Measurements from ENCODE around the gene USP49.

USP49 gene

GRCh38 chr6:41914343-41914742, 19.2 kb upstream of the USP49 start:
- DNase-seq (ENCODE audit: low spot score): no peak
- peaks cover 25% of the 10 kb centered on the region for H3K36me3 Mint-ChIP-seq (ENCODE audit: low read depth)
- H3K9me3 Mint-ChIP-seq: no peaks in the 10 kb centered on the region
- H3K4me3 Mint-ChIP-seq: no peak overlapping the region
- H3K27me3 Mint-ChIP-seq (ENCODE audit: low read depth): no peaks in the 10 kb centered on the region
- peaks cover 20% of the 10 kb centered on the region for H3K4me1 Mint-ChIP-seq (ENCODE audit: low read depth)
- no peak overlapping the region for H3K27ac Mint-ChIP-seq

GRCh38 chr6:41909727-41910126, 14.6 kb upstream of the USP49 start:
- Mint-ChIP-seq H3K9me3 (no peaks in the 10 kb centered on the region), H3K4me3 (no peak overlapping the region), H3K4me1 (ENCODE audit: low read depth) (peaks cover 21% of the 10 kb centered on the region), H3K27me3 (ENCODE audit: low read depth) (no peaks in the 10 kb centered on the region), H3K36me3 (ENCODE audit: low read depth) (peaks cover 42% of the 10 kb centered on the region), H3K27ac (no peak overlapping the region)
- no peak for DNase-seq (ENCODE audit: low spot score)

- H3K27ac Mint-ChIP-seq: no peak overlapping the region
- no peaks in the 10 kb centered on the region for H3K9me3 Mint-ChIP-seq
- H3K27me3 Mint-ChIP-seq (ENCODE audit: low read depth): no peaks in the 10 kb centered on the region
- peaks cover 25% of the 10 kb centered on the region for H3K36me3 Mint-ChIP-seq (ENCODE audit: low read depth)
- peaks cover 14% of the 10 kb centered on the region for H3K4me1 Mint-ChIP-seq (ENCODE audit: low read depth)
- DNase-seq (ENCODE audit: low spot score): peak; percentile 32
- H3K4me3 Mint-ChIP-seq: no peak overlapping the region
These were observed 6.8 kb upstream of the USP49 start for GRCh38 chr6:41901882-41902519.

GRCh38 chr6:41900861-41901260, 5.7 kb upstream of the USP49 start:
- Mint-ChIP-seq H3K4me1 (ENCODE audit: low read depth) (peaks cover 23% of the 10 kb centered on the region), H3K4me3 (no peak overlapping the region), H3K9me3 (no peaks in the 10 kb centered on the region), H3K36me3 (ENCODE audit: low read depth) (peaks cover 17% of the 10 kb centered on the region), H3K27me3 (ENCODE audit: low read depth) (no peaks in the 10 kb centered on the region), H3K27ac (no peak overlapping the region)
- no peak for DNase-seq (ENCODE audit: low spot score)

- peak overlapping the region; percentile 86 for H3K27ac Mint-ChIP-seq
- peaks cover 17% of the 10 kb centered on the region for H3K4me1 Mint-ChIP-seq (ENCODE audit: low read depth)
- H3K27me3 Mint-ChIP-seq (ENCODE audit: low read depth): no peaks in the 10 kb centered on the region
- H3K4me3 Mint-ChIP-seq: no peak overlapping the region
- DNase-seq (ENCODE audit: low spot score): no peak
- peaks cover 3% of the 10 kb centered on the region for H3K36me3 Mint-ChIP-seq (ENCODE audit: low read depth)
- H3K9me3 Mint-ChIP-seq: no peaks in the 10 kb centered on the region
These were observed 1.1 kb upstream of the USP49 start for GRCh38 chr6:41896281-41896680.

- Mint-ChIP-seq H3K9me3 (no peaks in the 10 kb centered on the region), H3K36me3 (ENCODE audit: low read depth) (no peaks in the 10 kb centered on the region), H3K27me3 (ENCODE audit: low read depth) (no peaks in the 10 kb centered on the region), H3K4me1 (ENCODE audit: low read depth) (peaks cover 17% of the 10 kb centered on the region), H3K4me3 (no peak overlapping the region), H3K27ac (peak overlapping the region; percentile 86)
- no peak for DNase-seq (ENCODE audit: low spot score)
These were observed 542 bp downstream of the USP49 start for GRCh38 chr6:41894366-41895299.

GRCh38 chr6:41892921-41893564, 2.1 kb downstream of the USP49 start:
- H3K27ac Mint-ChIP-seq: no peak overlapping the region

GRCh38 chr6:41887331-41887751, 7.8 kb downstream of the USP49 start:
- Mint-ChIP-seq H3K4me1 (ENCODE audit: low read depth) (peaks cover 2% of the 10 kb centered on the region), H3K36me3 (ENCODE audit: low read depth) (peaks cover 3% of the 10 kb centered on the region), H3K4me3 (no peak overlapping the region), H3K27ac (no peak overlapping the region), H3K9me3 (no peaks in the 10 kb centered on the region), H3K27me3 (ENCODE audit: low read depth) (no peaks in the 10 kb centered on the region)
- DNase-seq (ENCODE audit: low spot score): no peak

More at GRCh38 chr6:41892921-41893564, 2.1 kb downstream of the USP49 start:
- H3K36me3 Mint-ChIP-seq (ENCODE audit: low read depth): no peaks in the 10 kb centered on the region
- H3K27me3 Mint-ChIP-seq (ENCODE audit: low read depth): no peaks in the 10 kb centered on the region
- H3K9me3 Mint-ChIP-seq: no peaks in the 10 kb centered on the region
- H3K4me3 Mint-ChIP-seq: no peak overlapping the region
- DNase-seq (ENCODE audit: low spot score): no peak
- H3K4me1 Mint-ChIP-seq (ENCODE audit: low read depth): peaks cover 17% of the 10 kb centered on the region

GRCh38 chr6:41885930-41886329, 9.2 kb downstream of the USP49 start:
- Mint-ChIP-seq H3K36me3 (ENCODE audit: low read depth) (peaks cover 3% of the 10 kb centered on the region), H3K4me1 (ENCODE audit: low read depth) (peaks cover 1% of the 10 kb centered on the region), H3K4me3 (no peak overlapping the region), H3K27me3 (ENCODE audit: low read depth) (no peaks in the 10 kb centered on the region), H3K27ac (no peak overlapping the region), H3K9me3 (no peaks in the 10 kb centered on the region)
- no peak for DNase-seq (ENCODE audit: low spot score)

- no peak overlapping the region for H3K4me3 Mint-ChIP-seq
- H3K9me3 Mint-ChIP-seq: no peaks in the 10 kb centered on the region
- H3K27me3 Mint-ChIP-seq (ENCODE audit: low read depth): no peaks in the 10 kb centered on the region
- peaks cover 3% of the 10 kb centered on the region for H3K36me3 Mint-ChIP-seq (ENCODE audit: low read depth)
- DNase-seq (ENCODE audit: low spot score): no peak
- H3K4me1 Mint-ChIP-seq (ENCODE audit: low read depth): peaks cover 1% of the 10 kb centered on the region
- no peak overlapping the region for H3K27ac Mint-ChIP-seq
These were observed 10.2 kb downstream of the USP49 start for GRCh38 chr6:41884957-41885356.

GRCh38 chr6:41881506-41881905, 13.7 kb downstream of the USP49 start:
- no peak for DNase-seq (ENCODE audit: low spot score)
- Mint-ChIP-seq H3K9me3 (no peaks in the 10 kb centered on the region), H3K36me3 (ENCODE audit: low read depth) (peaks cover 3% of the 10 kb centered on the region), H3K4me3 (no peak overlapping the region), H3K4me1 (ENCODE audit: low read depth) (no peaks in the 10 kb centered on the region), H3K27ac (no peak overlapping the region), H3K27me3 (ENCODE audit: low read depth) (no peaks in the 10 kb centered on the region)

- H3K4me1 Mint-ChIP-seq (ENCODE audit: low read depth): no peaks in the 10 kb centered on the region
- no peak overlapping the region for H3K27ac Mint-ChIP-seq
- no peak overlapping the region for H3K4me3 Mint-ChIP-seq
- no peaks in the 10 kb centered on the region for H3K9me3 Mint-ChIP-seq
- H3K36me3 Mint-ChIP-seq (ENCODE audit: low read depth): no peaks in the 10 kb centered on the region
- DNase-seq (ENCODE audit: low spot score): no peak
- no peaks in the 10 kb centered on the region for H3K27me3 Mint-ChIP-seq (ENCODE audit: low read depth)
These were observed 16.2 kb downstream of the USP49 start for GRCh38 chr6:41878961-41879405.

- Mint-ChIP-seq H3K27me3 (ENCODE audit: low read depth) (no peaks in the 10 kb centered on the region), H3K4me1 (ENCODE audit: low read depth) (no peaks in the 10 kb centered on the region), H3K4me3 (no peak overlapping the region), H3K27ac (no peak overlapping the region), H3K9me3 (no peaks in the 10 kb centered on the region), H3K36me3 (ENCODE audit: low read depth) (no peaks in the 10 kb centered on the region)
- DNase-seq (ENCODE audit: low spot score): no peak
These were observed 16.9 kb downstream of the USP49 start for GRCh38 chr6:41878246-41878645.

All from T-helper 2 cell treated with Interferon-gamma antibody and Interleukin-4, amounts not matched to agents 5 μg/mL and 100 μg/mL, for 36 hours (primary cell).